GM23338 (cell line): ENCODE data around the gene ITGB5.

Experiments
- CREB1 ChIP-seq: fragments of 250-450 bp; sonication (Bioruptor Pico); IDR thresholded peaks from 2 replicates; pipeline ENCODE4 v1.5.0; 2020; ENCODE audit warnings: low read depth, mild to moderate bottlenecking, moderate library complexity
- EZH2 ChIP-seq: fragments of 200-600 bp; sonication (generic); IDR thresholded peaks from one replicate; pipeline ENCODE4 v1.8.0; 2017; ENCODE audit warnings: antibody characterized with exemption, mild to moderate bottlenecking, low read depth; ENCODE audit not compliant: unreplicated experiment
- EZH2phosphoT487 ChIP-seq: fragments of 200-600 bp; sonication (generic); IDR thresholded peaks from one replicate; pipeline ENCODE4 v1.8.1; 2018; ENCODE audit warnings: antibody characterized with exemption; ENCODE audit not compliant: unreplicated experiment
- JUNB ChIP-seq: IDR thresholded peaks from one replicate; pipeline ENCODE4 v1.6.1; 2016; ENCODE audit warnings: antibody characterized with exemption; ENCODE audit not compliant: unreplicated experiment
- NANOG ChIP-seq: IDR thresholded peaks from 2 replicates; pipeline ENCODE4 v1.6.1; 2016; ENCODE audit warnings: antibody characterized with exemption, borderline replicate concordance
- POLR2AphosphoS5 ChIP-seq: IDR thresholded peaks from 2 replicates; pipeline ENCODE4 v1.6.1; 2016; ENCODE audit warnings: antibody characterized with exemption, low read depth
- STAT1 ChIP-seq: IDR thresholded peaks from one replicate; pipeline ENCODE4 v1.6.1; 2016; ENCODE audit warnings: antibody characterized with exemption; ENCODE audit not compliant: unreplicated experiment
- ZNF114 ChIP-seq: fragments of 250-450 bp; sonication (Bioruptor Pico); IDR thresholded peaks from 2 replicates; pipeline ENCODE4 v1.5.0; 2020; ENCODE audit warnings: mild to moderate bottlenecking, moderate library complexity
- ZNF331 ChIP-seq: fragments of 250-450 bp; sonication (Bioruptor Pico); IDR thresholded peaks from 2 replicates; pipeline ENCODE4 v1.5.0; 2020; ENCODE audit warnings: low read depth, mild to moderate bottlenecking, moderate library complexity
- TF ChIP-seq, protein P1 (sequence below), 2 experiments: fragments of 200-600 bp in 1 of 2; sonication (generic) in 1 of 2; conservative IDR thresholded peaks; 2 replicates each; pipeline versions ENCODE4 v1.5.1 to v1.6.1; 2016 to 2017; ENCODE audit warnings: antibody characterized with exemption in 2 of 2, low read depth in 2 of 2, mild to moderate bottlenecking in 2 of 2, moderate library complexity in 1 of 2
- TF ChIP-seq, protein P2 (sequence below): IDR thresholded peaks from one replicate; pipeline ENCODE4 v1.6.1; 2018; ENCODE audit warnings: antibody characterized with exemption; ENCODE audit not compliant: unreplicated experiment
- TF ChIP-seq, protein P3 (sequence below): IDR thresholded peaks from 2 replicates; pipeline ENCODE4 v1.6.1; 2016; ENCODE audit warnings: antibody characterized with exemption

DNA sequence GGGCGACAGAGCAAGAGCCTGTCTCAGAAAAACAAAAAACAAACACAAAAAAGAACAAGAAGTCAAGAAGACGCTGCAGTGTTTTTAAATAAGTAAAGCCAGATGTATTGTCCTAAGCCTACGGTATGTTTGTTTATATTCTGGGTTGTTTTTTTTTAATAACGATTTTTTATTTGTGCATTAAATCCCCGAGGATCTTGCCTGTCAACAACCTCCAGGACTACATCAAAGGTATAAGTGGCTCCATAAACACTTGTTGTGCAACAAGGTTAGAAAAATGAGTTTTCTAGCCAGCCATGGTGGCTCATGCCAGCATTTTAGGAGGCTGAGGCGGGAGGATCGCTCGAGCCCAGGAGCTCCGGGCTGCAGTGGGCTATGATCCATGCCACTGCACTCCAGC, 26.1 kb downstream of the ITGB5 start:
- TF ChIP-seq, protein P1, sequence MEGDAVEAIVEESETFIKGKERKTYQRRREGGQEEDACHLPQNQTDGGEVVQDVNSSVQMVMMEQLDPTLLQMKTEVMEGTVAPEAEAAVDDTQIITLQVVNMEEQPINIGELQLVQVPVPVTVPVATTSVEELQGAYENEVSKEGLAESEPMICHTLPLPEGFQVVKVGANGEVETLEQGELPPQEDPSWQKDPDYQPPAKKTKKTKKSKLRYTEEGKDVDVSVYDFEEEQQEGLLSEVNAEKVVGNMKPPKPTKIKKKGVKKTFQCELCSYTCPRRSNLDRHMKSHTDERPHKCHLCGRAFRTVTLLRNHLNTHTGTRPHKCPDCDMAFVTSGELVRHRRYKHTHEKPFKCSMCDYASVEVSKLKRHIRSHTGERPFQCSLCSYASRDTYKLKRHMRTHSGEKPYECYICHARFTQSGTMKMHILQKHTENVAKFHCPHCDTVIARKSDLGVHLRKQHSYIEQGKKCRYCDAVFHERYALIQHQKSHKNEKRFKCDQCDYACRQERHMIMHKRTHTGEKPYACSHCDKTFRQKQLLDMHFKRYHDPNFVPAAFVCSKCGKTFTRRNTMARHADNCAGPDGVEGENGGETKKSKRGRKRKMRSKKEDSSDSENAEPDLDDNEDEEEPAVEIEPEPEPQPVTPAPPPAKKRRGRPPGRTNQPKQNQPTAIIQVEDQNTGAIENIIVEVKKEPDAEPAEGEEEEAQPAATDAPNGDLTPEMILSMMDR (conservative IDR thresholded peaks at IDR 0.05; ENCODE audit: low read depth in 2 of 2) = no peak
- no peak for TF ChIP-seq NANOG
- TF ChIP-seq, protein P2, sequence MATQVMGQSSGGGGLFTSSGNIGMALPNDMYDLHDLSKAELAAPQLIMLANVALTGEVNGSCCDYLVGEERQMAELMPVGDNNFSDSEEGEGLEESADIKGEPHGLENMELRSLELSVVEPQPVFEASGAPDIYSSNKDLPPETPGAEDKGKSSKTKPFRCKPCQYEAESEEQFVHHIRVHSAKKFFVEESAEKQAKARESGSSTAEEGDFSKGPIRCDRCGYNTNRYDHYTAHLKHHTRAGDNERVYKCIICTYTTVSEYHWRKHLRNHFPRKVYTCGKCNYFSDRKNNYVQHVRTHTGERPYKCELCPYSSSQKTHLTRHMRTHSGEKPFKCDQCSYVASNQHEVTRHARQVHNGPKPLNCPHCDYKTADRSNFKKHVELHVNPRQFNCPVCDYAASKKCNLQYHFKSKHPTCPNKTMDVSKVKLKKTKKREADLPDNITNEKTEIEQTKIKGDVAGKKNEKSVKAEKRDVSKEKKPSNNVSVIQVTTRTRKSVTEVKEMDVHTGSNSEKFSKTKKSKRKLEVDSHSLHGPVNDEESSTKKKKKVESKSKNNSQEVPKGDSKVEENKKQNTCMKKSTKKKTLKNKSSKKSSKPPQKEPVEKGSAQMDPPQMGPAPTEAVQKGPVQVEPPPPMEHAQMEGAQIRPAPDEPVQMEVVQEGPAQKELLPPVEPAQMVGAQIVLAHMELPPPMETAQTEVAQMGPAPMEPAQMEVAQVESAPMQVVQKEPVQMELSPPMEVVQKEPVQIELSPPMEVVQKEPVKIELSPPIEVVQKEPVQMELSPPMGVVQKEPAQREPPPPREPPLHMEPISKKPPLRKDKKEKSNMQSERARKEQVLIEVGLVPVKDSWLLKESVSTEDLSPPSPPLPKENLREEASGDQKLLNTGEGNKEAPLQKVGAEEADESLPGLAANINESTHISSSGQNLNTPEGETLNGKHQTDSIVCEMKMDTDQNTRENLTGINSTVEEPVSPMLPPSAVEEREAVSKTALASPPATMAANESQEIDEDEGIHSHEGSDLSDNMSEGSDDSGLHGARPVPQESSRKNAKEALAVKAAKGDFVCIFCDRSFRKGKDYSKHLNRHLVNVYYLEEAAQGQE = no peak
- no peak for TF ChIP-seq POLR2AphosphoS5
- no peak for TF ChIP-seq EZH2
- TF ChIP-seq CREB1 (CRISPR knock-in tag) = no peak
- no peak for TF ChIP-seq ZNF114
- TF ChIP-seq STAT1 = no peak
- TF ChIP-seq, protein P3, sequence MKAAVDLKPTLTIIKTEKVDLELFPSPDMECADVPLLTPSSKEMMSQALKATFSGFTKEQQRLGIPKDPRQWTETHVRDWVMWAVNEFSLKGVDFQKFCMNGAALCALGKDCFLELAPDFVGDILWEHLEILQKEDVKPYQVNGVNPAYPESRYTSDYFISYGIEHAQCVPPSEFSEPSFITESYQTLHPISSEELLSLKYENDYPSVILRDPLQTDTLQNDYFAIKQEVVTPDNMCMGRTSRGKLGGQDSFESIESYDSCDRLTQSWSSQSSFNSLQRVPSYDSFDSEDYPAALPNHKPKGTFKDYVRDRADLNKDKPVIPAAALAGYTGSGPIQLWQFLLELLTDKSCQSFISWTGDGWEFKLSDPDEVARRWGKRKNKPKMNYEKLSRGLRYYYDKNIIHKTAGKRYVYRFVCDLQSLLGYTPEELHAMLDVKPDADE = no peak
- TF ChIP-seq ZNF331 = no peak
- no peak for TF ChIP-seq EZH2phosphoT487
- no peak for TF ChIP-seq JUNB
